Stimulated activated CD4-positive, alpha-beta T cell treated with anti-CD3 and anti-CD28 coated beads, Interleukin-2, amount 100 ng/mL, for 4 hours (primary cell): ENCODE data around the gene COBLL1.
"Not testable (repeated sequence)": the region's sequence is repeated elsewhere in the genome, so short reads cannot be mapped to it uniquely, and the experiment has no call there.

Source experiments
- DNase-seq: peaks from one replicate; pipeline ENCODE4 v3.0.0-alpha.2; 2020; ENCODE audit warnings: low read depth

COBLL1 gene

GRCh38 chr2:164717000-164717803 lies 124.4 kb downstream of the COBLL1 start:
- DNase-seq, result no peak

GRCh38 chr2:164714471-164714870 lies 127.2 kb downstream of the COBLL1 start:
- no peak for DNase-seq

- DNase-seq, result no peak
These were observed 129.9 kb downstream of the COBLL1 start for GRCh38 chr2:164711766-164712138.

GRCh38 chr2:164710837-164711765 lies 130.5 kb downstream of the COBLL1 start:
- DNase-seq, result no peak

GRCh38 chr2:164710252-164710836 lies 131.3 kb downstream of the COBLL1 start:
- not testable (repeated sequence) for DNase-seq

GRCh38 chr2:164706522-164706921 lies 135.1 kb downstream of the COBLL1 start:
- DNase-seq, result no peak

GRCh38 chr2:164705412-164706167 lies 136.0 kb downstream of the COBLL1 start:
- DNase-seq, result no peak

GRCh38 chr2:164703915-164704706 lies 137.5 kb downstream of the COBLL1 start:
- DNase-seq, result no peak

- no peak for DNase-seq
These were observed 140.1 kb downstream of the COBLL1 start for GRCh38 chr2:164701565-164701964.

GRCh38 chr2:164700390-164700789 lies 141.2 kb downstream of the COBLL1 start:
- DNase-seq, result no peak

GRCh38 chr2:164697688-164698461 lies 143.7 kb downstream of the COBLL1 start:
- no peak for DNase-seq

- DNase-seq, result no peak
These were observed 145.0 kb downstream of the COBLL1 start for GRCh38 chr2:164696634-164697033.

GRCh38 chr2:164694275-164694695 lies 147.3 kb downstream of the COBLL1 start:
- DNase-seq, result no peak

GRCh38 chr2:164693834-164694233 lies 147.8 kb downstream of the COBLL1 start:
- no peak for DNase-seq

- DNase-seq, result no peak
These were observed 148.2 kb downstream of the COBLL1 start for GRCh38 chr2:164693390-164693789.

- no peak for DNase-seq
These were observed 148.7 kb downstream of the COBLL1 start for GRCh38 chr2:164692958-164693357.

- no peak for DNase-seq
These were observed 149.5 kb downstream of the COBLL1 start for GRCh38 chr2:164692114-164692513.

GRCh38 chr2:164691346-164691887 lies 150.2 kb downstream of the COBLL1 start:
- DNase-seq, result no peak

- DNase-seq, result no peak
These were observed 151.3 kb downstream of the COBLL1 start for GRCh38 chr2:164690361-164690760.

GRCh38 chr2:164688896-164689419 lies 152.7 kb downstream of the COBLL1 start:
- no peak for DNase-seq
